ENCODE results near the gene INS. TPM values are rescaled to one million over a fixed set of nuclear protein-coding genes. Genes with fewer than 3 reads are reported as not detected.
"Not testable (repeated sequence)": the region's sequence is repeated elsewhere in the genome, so short reads cannot be mapped to it uniquely, and the experiment has no call there.

INS gene
- total RNA-seq, 1 experiment from 2014 or later = not detected

GRCh38 chr11:2194877-2195755, 34.1 kb upstream of the INS start:
- intact Hi-C loops (cut with micrococcal nuclease; ENCODE audit: unreplicated experiment) = loop anchor here (10.0 kb wide), 1 partner anchor 340 kb away; no protein-coding TSS in a partner anchor
- BruUV-seq (replicated peaks) = no TSS peak
- TF ChIP-seq CTCF (conservative IDR thresholded peaks at IDR 0.05; ENCODE audit: low read depth, low read length) (peak; percentile 89), EZH2 (IDR thresholded peaks at IDR 0.05; ENCODE audit: borderline replicate concordance, low read depth, low read length, poor library complexity, severe bottlenecking) (no peak)
- H3K36me3 ChIP-seq (ENCODE audit: insufficient read depth, low read length, poor library complexity, severe bottlenecking) = no peaks in the 10 kb centered on the region
- no peak overlapping the region for H3K4me3 ChIP-seq (ENCODE audit: low read depth, low read length, poor library complexity, severe bottlenecking)
- H3K27ac ChIP-seq (ENCODE audit: low read depth, low read length, poor library complexity, severe bottlenecking) = no peak overlapping the region
- POLR2A ChIA-PET (ENCODE audit: low non-redundant PET) = no interaction called here
- H3K27me3 ChIP-seq (replicated peaks; ENCODE audit: insufficient read depth, low read depth, low read length, poor library complexity) = no peaks in the 10 kb centered on the region
- CTCF ChIA-PET = no interaction called here
- H3K9me3 ChIP-seq (ENCODE audit: low read depth, low read length, poor library complexity, severe bottlenecking) = no peaks in the 10 kb centered on the region
- DNase-seq (ENCODE audit: low spot score) = peak; percentile 36
- no peaks in the 10 kb centered on the region for H3K4me1 ChIP-seq (ENCODE audit: insufficient read depth, low read length, poor library complexity, severe bottlenecking)

GRCh38 chr11:2193888-2194595, 33.0 kb upstream of the INS start:
- H3K27me3 ChIP-seq (replicated peaks; ENCODE audit: insufficient read depth, low read depth, low read length, poor library complexity); H3K36me3 ChIP-seq (ENCODE audit: insufficient read depth, low read length, poor library complexity, severe bottlenecking); H3K4me3 ChIP-seq (ENCODE audit: low read depth, low read length, poor library complexity, severe bottlenecking); DNase-seq (ENCODE audit: low spot score); POLR2A ChIA-PET (ENCODE audit: low non-redundant PET); H3K27ac ChIP-seq (ENCODE audit: low read depth, low read length, poor library complexity, severe bottlenecking); BruUV-seq (replicated peaks); H3K9me3 ChIP-seq (ENCODE audit: low read depth, low read length, poor library complexity, severe bottlenecking); H3K4me1 ChIP-seq (ENCODE audit: insufficient read depth, low read length, poor library complexity, severe bottlenecking); CTCF ChIA-PET: not testable (repeated sequence)
- intact Hi-C loops (cut with micrococcal nuclease; ENCODE audit: unreplicated experiment) = loop anchor here (10.0 kb wide), 1 partner anchor 341 kb away; no protein-coding TSS in a partner anchor

DNA sequence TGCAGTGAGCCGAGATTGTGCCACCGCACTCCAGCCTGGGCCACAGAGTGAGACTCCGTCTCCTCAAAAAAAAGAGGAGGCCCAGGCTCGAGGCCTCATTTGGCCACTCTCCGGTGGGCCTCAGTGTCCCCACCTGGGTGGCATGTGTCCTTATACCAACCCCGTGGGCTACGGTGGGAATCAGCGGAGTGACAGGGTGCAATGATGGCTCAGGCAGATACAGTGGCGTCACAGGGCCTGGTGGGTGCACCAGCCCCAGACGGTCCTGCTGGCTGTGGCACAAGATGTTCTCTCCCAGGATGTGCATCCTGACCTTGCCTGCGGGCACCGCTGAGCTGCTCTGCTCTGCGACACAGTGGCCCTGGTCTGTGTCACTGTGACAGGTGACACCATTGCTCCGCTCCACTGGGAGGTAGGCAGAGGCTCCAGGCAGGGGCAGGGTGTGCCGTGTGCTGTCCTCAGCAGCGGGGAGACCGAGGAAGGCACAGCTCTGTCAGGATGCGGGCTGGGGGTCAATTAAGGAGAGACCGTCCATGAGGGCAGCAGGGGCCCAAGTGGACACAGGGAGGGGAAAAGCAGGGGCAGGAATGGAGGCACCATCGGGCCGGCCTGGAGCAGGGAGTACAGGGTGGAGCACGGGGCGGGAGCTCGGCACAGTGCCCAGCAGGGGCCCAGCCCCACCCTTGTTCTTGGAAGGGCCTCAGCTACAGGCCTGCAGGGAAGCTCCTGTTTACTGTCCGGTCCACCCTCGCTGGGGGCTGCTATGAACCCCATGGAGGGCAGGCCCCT, 32.3 kb upstream of the INS start:
- ChIA-PET POLR2A (ENCODE audit: low non-redundant PET) (no interaction called here), CTCF (no interaction called here)
- TF ChIP-seq EZH2 (IDR thresholded peaks at IDR 0.05; ENCODE audit: borderline replicate concordance, low read depth, low read length, poor library complexity, severe bottlenecking) = no peak
- no peak for TF ChIP-seq CTCF (conservative IDR thresholded peaks at IDR 0.05; ENCODE audit: low read depth, low read length)
- Histone ChIP-seq H3K4me3 (ENCODE audit: low read depth, low read length, poor library complexity, severe bottlenecking) (no peak overlapping the region), H3K27me3 (replicated peaks; ENCODE audit: insufficient read depth, low read depth, low read length, poor library complexity) (no peaks in the 10 kb centered on the region), H3K9me3 (ENCODE audit: low read depth, low read length, poor library complexity, severe bottlenecking) (no peaks in the 10 kb centered on the region), H3K27ac (ENCODE audit: low read depth, low read length, poor library complexity, severe bottlenecking) (no peak overlapping the region), H3K36me3 (ENCODE audit: insufficient read depth, low read length, poor library complexity, severe bottlenecking) (no peaks in the 10 kb centered on the region), H3K4me1 (ENCODE audit: insufficient read depth, low read length, poor library complexity, severe bottlenecking) (no peaks in the 10 kb centered on the region)
- intact Hi-C loops (cut with micrococcal nuclease; ENCODE audit: unreplicated experiment) = loop anchor here (10.0 kb wide), 1 partner anchor 342 kb away; no protein-coding TSS in a partner anchor
- BruUV-seq (replicated peaks) = no TSS peak
- no peak for DNase-seq (ENCODE audit: low spot score)
